Trophoblast cell (in vitro differentiated cells and primary cell): Measurements from ENCODE around the gene GJA4.
A peak's percentile ranks its signal among the peaks of the same experiment; 100 is the strongest.

Experiments
- DNase-seq, 2 donors: peaks; one replicate each; pipeline ENCODE4 v3.0.0-alpha.2; 2016
- H2AFZ ChIP-seq: 2 replicates; pipeline ENCODE4 v1.6.1; 2013; ENCODE audit warnings: low read length, moderate library complexity, mild to moderate bottlenecking; ENCODE audit not compliant: insufficient read depth, poor library complexity
- H2AK5ac ChIP-seq: 2 replicates; pipeline ENCODE4 v1.6.1; 2013; ENCODE audit warnings: mild to moderate bottlenecking, low read length
- H2BK120ac ChIP-seq: 2 replicates; pipeline ENCODE4 v1.6.1; 2013; ENCODE audit warnings: low read length, mild to moderate bottlenecking, moderate library complexity; ENCODE audit not compliant: insufficient read depth, poor library complexity
- H2BK12ac ChIP-seq: 2 replicates; pipeline ENCODE4 v1.6.1; 2013; ENCODE audit warnings: mild to moderate bottlenecking, low read length, moderate library complexity
- H2BK5ac ChIP-seq: 2 replicates; pipeline ENCODE4 v1.6.1; 2013; ENCODE audit warnings: low read length, low read depth, moderate library complexity, mild to moderate bottlenecking; ENCODE audit not compliant: poor library complexity
- H3K14ac ChIP-seq: 2 replicates; pipeline ENCODE4 v1.6.1; 2013; ENCODE audit warnings: mild to moderate bottlenecking, low read length
- H3K18ac ChIP-seq: 2 replicates; pipeline ENCODE4 v1.6.1; 2013; ENCODE audit warnings: mild to moderate bottlenecking, low read length
- H3K23ac ChIP-seq: 2 replicates; pipeline ENCODE4 v1.6.1; 2013; ENCODE audit warnings: low read length
- H3K27ac ChIP-seq: 2 replicates; pipeline ENCODE4 v1.5.1; 2013; ENCODE audit warnings: low read depth, mild to moderate bottlenecking, inconsistent platforms, low read length, moderate library complexity
- H3K27me3 ChIP-seq: 2 replicates; pipeline ENCODE4 v1.6.1; 2013; ENCODE audit warnings: inconsistent platforms, mild to moderate bottlenecking, low read length, moderate library complexity; ENCODE audit not compliant: insufficient read depth
- H3K36me3 ChIP-seq, 2 experiments: 1 replicate in 1 of 2; 2 replicates in 1 of 2; pipeline ENCODE4 v1.6.1; 2013; ENCODE audit warnings: low read length in 2 of 2, mild to moderate bottlenecking in 2 of 2, moderate library complexity in 1 of 2; ENCODE audit not compliant: insufficient read depth in 2 of 2, control insufficient read depth in 1 of 2
- H3K4ac ChIP-seq: 2 replicates; pipeline ENCODE4 v1.6.1; 2013; ENCODE audit warnings: low read depth, mild to moderate bottlenecking, low read length, moderate library complexity
- H3K4me1 ChIP-seq, 2 experiments: 1 replicate in 1 of 2; 2 replicates in 1 of 2; pipeline ENCODE4 v1.6.1; 2013; ENCODE audit warnings: low read length in 2 of 2, mild to moderate bottlenecking in 2 of 2, moderate library complexity in 1 of 2; ENCODE audit not compliant: insufficient read depth in 2 of 2, control insufficient read depth in 1 of 2
- H3K4me2 ChIP-seq: 2 replicates; pipeline ENCODE4 v1.6.1; 2013; ENCODE audit warnings: inconsistent platforms, mild to moderate bottlenecking, low read length, moderate library complexity
- H3K4me3 ChIP-seq: 2 replicates; pipeline ENCODE4 v1.5.1; 2013; ENCODE audit warnings: mild to moderate bottlenecking, low read depth, low read length, inconsistent platforms
- H3K79me1 ChIP-seq: one replicate; pipeline ENCODE4 v1.6.1; 2013; ENCODE audit warnings: low read length
- H3K79me2 ChIP-seq: 2 replicates; pipeline ENCODE4 v1.6.1; 2013; ENCODE audit warnings: low read length, mild to moderate bottlenecking; ENCODE audit not compliant: control insufficient read depth, insufficient read depth, poor library complexity
- H3K9ac ChIP-seq: 2 replicates; pipeline ENCODE4 v1.6.1; 2013; ENCODE audit warnings: mild to moderate bottlenecking, low read length
- H3K9me3 ChIP-seq: 2 replicates; pipeline ENCODE4 v1.6.1; 2013; ENCODE audit warnings: low read depth, mild to moderate bottlenecking, control low read depth, inconsistent platforms, low read length; ENCODE audit not compliant: insufficient read depth
- H4K12ac ChIP-seq: 2 replicates; pipeline ENCODE4 v1.6.1; 2013; ENCODE audit warnings: low read depth, mild to moderate bottlenecking, low read length, moderate library complexity
- H4K8ac ChIP-seq: 2 replicates; pipeline ENCODE4 v1.6.1; 2013; ENCODE audit warnings: low read depth, mild to moderate bottlenecking, low read length, moderate library complexity
- H4K91ac ChIP-seq: one replicate; pipeline ENCODE4 v1.6.1; 2013; ENCODE audit warnings: low read depth, mild to moderate bottlenecking, low read length, moderate library complexity
- WGBS: extraction: QIAGEN DNeasy Blood & Tissue Kit; methylation state at CpG from one replicate; pipeline ENCODE4 v1.1.7; 2013; ENCODE audit warnings: missing lambda C conversion rate; ENCODE audit not compliant: insufficient read length, insufficient coverage; ENCODE audit errors: extremely low coverage; 5-methylcytosine and 5-hydroxymethylcytosine counted together

The GJA4 gene

DNA sequence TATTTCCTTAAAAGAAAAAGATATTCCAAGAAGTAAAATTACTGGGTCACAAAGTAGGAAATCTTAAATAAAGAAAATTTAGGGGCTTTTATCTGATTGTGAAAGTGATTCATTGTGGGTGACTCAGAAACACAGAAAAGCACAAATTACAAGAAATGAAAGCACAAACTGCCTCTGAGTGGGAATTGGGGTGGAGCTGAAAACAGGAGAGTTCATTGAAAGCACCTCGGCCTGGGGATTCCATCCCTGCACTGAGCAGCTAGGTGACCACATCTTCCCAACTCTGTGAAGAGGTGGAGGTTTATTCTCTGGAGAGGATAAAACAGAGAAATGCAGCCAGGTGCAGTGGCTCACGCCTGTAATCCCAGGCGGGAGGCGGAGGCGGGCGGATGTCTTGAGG is 7.4 kb downstream of the GJA4 start:
- Histone ChIP-seq H2BK120ac (no peak overlapping the region), H2AFZ (no peak overlapping the region), H3K4me1 (no peaks in the 10 kb centered on the region), H3K79me2 (no peaks in the 10 kb centered on the region), H2AK5ac (no peak overlapping the region), H4K8ac (no peak overlapping the region), H3K9ac (no peak overlapping the region), H3K4me2 (no peak overlapping the region), H3K79me1 (no peaks in the 10 kb centered on the region), H2BK5ac (no peak overlapping the region), H3K27ac (no peak overlapping the region), H3K36me3 (no peaks in the 10 kb centered on the region), H3K27me3 (no peaks in the 10 kb centered on the region), H3K14ac (no peak overlapping the region), H3K4ac (no peak overlapping the region), H3K4me3 (no peak overlapping the region), H4K91ac (no peak overlapping the region), H3K18ac (no peak overlapping the region), H2BK12ac (no peak overlapping the region), H3K9me3 (no peaks in the 10 kb centered on the region), H4K12ac (no peak overlapping the region), H3K23ac (no peak overlapping the region)
- no peak for DNase-seq
- no CpG with 5 or more reads among the region's 6 CpGs for WGBS

DNA sequence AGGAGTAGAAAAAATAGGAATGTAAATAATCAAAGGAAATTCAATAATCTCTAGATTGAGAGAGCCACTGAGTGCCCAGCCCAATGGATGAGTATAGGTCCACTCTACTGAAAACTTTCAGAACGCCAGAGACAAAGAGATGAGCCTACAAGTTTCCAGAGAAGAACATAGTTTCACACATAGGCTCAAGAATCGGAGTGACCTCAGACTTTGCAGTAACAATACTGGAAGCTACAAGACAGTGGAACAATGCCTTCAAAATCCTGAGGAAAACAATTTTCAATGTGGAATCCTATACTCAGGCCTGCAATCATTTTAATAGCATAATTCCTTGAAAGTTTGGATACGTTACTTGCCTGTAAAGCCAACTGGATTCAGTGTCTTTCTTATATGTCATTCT is 11.0 kb downstream of the GJA4 start:
- H2AFZ ChIP-seq = no peak overlapping the region
- H3K27ac ChIP-seq = no peak overlapping the region
- no peak overlapping the region for H3K23ac ChIP-seq
- H3K4ac ChIP-seq = no peak overlapping the region
- H2BK5ac ChIP-seq = no peak overlapping the region
- H3K18ac ChIP-seq = no peak overlapping the region
- DNase-seq = no peak
- no peak overlapping the region for H2BK12ac ChIP-seq
- H3K79me2 ChIP-seq = no peaks in the 10 kb centered on the region
- H3K14ac ChIP-seq = no peak overlapping the region
- H4K12ac ChIP-seq = no peak overlapping the region
- H4K8ac ChIP-seq = no peak overlapping the region
- H3K9me3 ChIP-seq = no peaks in the 10 kb centered on the region
- H2BK120ac ChIP-seq = no peak overlapping the region
- no peak overlapping the region for H3K4me2 ChIP-seq
- no peaks in the 10 kb centered on the region for H3K36me3 ChIP-seq
- H3K27me3 ChIP-seq = no peaks in the 10 kb centered on the region
- H3K79me1 ChIP-seq = no peaks in the 10 kb centered on the region
- peaks cover 0 to 2% of the 10 kb centered on the region in 2 experiments for H3K4me1 ChIP-seq
- H3K4me3 ChIP-seq = no peak overlapping the region
- no peak overlapping the region for H2AK5ac ChIP-seq
- WGBS = no CpG with 5 or more reads among the region's 3 CpGs
- H4K91ac ChIP-seq = no peak overlapping the region
- no peak overlapping the region for H3K9ac ChIP-seq

DNA sequence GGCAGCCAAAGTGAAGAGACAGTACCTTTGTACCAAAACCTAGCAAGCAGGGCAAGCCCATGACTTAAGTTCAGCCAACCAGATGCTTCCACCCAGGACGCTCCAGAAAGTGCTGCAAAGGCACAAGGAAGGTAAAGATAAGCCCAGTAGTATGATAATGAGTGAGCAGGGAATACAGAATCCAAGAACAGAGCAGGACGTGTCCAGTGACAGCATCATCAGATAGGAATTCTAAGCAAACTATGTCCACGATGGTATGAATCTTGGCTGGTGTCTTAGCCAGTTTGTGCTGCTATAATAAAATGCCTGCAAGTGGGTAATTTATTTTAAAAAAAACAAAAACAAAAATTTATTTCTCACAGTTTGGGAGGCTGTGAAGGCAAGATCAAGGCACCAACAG is 13.6 kb downstream of the GJA4 start:
- H3K14ac ChIP-seq = no peak overlapping the region
- WGBS = no CpG with 5 or more reads among the region's 3 CpGs
- no peaks in the 10 kb centered on the region for H3K79me2 ChIP-seq
- H3K4me3 ChIP-seq = no peak overlapping the region
- no peak overlapping the region for H2AFZ ChIP-seq
- H3K4ac ChIP-seq = no peak overlapping the region
- H3K4me2 ChIP-seq = no peak overlapping the region
- DNase-seq = peak; percentile 26 to 71
- H4K91ac ChIP-seq = no peak overlapping the region
- no peaks in the 10 kb centered on the region for H3K9me3 ChIP-seq
- H3K18ac ChIP-seq = no peak overlapping the region
- no peak overlapping the region for H2AK5ac ChIP-seq
- H3K27me3 ChIP-seq = no peaks in the 10 kb centered on the region
- H3K27ac ChIP-seq = no peak overlapping the region
- H2BK5ac ChIP-seq = no peak overlapping the region
- no peak overlapping the region for H2BK12ac ChIP-seq
- H3K79me1 ChIP-seq = no peaks in the 10 kb centered on the region
- no peak overlapping the region for H2BK120ac ChIP-seq
- no peaks in the 10 kb centered on the region for H3K36me3 ChIP-seq
- H4K12ac ChIP-seq = no peak overlapping the region
- no peak overlapping the region for H3K23ac ChIP-seq
- H3K4me1 ChIP-seq = peaks cover 0 to 2% of the 10 kb centered on the region in 2 experiments
- H3K9ac ChIP-seq = no peak overlapping the region
- H4K8ac ChIP-seq = no peak overlapping the region

DNA sequence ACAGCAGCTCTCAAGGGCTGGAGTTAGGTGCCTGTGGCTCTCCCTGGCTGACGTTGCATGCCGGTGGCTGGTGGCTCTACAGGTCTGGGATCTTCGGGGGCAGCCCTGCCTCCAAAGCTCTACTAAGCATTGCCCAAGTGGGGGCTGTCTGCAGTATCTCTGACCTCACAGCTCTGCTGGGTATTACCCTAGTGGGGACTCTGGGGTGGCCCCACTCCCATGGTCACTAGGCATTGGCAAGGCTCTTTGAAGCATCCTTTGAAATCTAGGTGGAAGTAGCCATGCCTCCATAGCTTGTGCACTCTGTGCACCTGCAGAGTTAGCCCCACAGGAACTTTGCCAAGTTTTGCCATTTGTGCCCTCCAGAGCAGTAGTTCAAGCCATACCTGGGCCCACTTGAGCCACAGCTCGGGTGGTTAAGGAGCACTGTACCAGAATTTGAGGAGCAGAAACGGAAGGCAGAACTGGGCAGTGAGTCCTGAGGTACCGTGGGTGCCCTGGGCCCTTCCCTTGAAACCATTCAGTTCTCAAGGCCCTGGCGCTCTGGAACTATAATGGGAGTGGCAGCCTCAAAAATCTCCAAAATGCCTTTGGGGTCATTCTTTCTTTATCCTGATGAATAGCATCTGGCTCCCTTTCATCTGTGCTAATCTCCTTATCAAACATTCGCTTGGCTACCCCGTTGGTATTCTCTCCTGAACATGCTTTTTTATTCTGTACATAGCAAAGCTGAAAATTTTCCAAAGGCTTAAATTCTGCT is 15.4 kb downstream of the GJA4 start:
- peak in 1 of 2 donors; percentile 16 for DNase-seq
- Histone ChIP-seq H3K27me3 (no peaks in the 10 kb centered on the region), H2AK5ac (no peak overlapping the region), H3K79me2 (no peaks in the 10 kb centered on the region), H3K79me1 (no peaks in the 10 kb centered on the region), H4K91ac (no peak overlapping the region), H3K9ac (no peak overlapping the region), H3K9me3 (no peaks in the 10 kb centered on the region), H3K14ac (no peak overlapping the region), H2AFZ (no peak overlapping the region), H4K12ac (no peak overlapping the region), H3K4ac (no peak overlapping the region), H2BK120ac (no peak overlapping the region), H3K4me3 (no peak overlapping the region), H3K36me3 (no peaks in the 10 kb centered on the region), H4K8ac (no peak overlapping the region), H3K4me2 (no peak overlapping the region), H3K27ac (no peak overlapping the region), H3K23ac (no peak overlapping the region), H3K4me1 (peaks cover 0 to 2% of the 10 kb centered on the region in 2 experiments), H2BK5ac (no peak overlapping the region), H2BK12ac (no peak overlapping the region), H3K18ac (no peak overlapping the region)
- no CpG with 5 or more reads among the region's 9 CpGs for WGBS
